Spleen (tissue), 11 donors: ENCODE results near the gene ATP9A. TPM values are rescaled to one million over a fixed set of nuclear protein-coding genes. Genes with fewer than 3 reads are reported as not detected.

Experiments used
- DNase-seq: peaks from one replicate; pipeline ENCODE4 v3.0.0-alpha.2; 2020
- H3K27ac ChIP-seq, 8 donors: fragments of 200-600 bp; sonication (generic) in 7 of 8; 1 replicate in 4 of 8; 2 replicates in 4 of 8; pipeline versions ENCODE4 v1.5.0 to v1.8.0; 2016 to 2021; ENCODE audit warnings: inconsistent platforms in 4 of 8, mild to moderate bottlenecking in 4 of 8, moderate library complexity in 1 of 8
- H3K27me3 ChIP-seq, 7 donors: fragments of 200-600 bp; sonication (generic) in 6 of 7; replicated peaks in 1 of 7; 1 replicate in 4 of 7; 2 replicates in 3 of 7; pipeline versions ENCODE4 v1.5.0 to v1.8.0; 2016 to 2021; ENCODE audit warnings: inconsistent platforms in 3 of 7, mild to moderate bottlenecking in 1 of 7
- H3K36me3 ChIP-seq, 6 donors: fragments of 200-600 bp; sonication (generic) in 5 of 6; 1 replicate in 4 of 6; 2 replicates in 2 of 6; pipeline versions ENCODE4 v1.5.0 to v1.8.0; 2016 to 2021; ENCODE audit warnings: inconsistent platforms in 2 of 6
- H3K4me1 ChIP-seq, 6 donors: fragments of 200-600 bp; sonication (generic) in 5 of 6; 1 replicate in 3 of 6; 2 replicates in 3 of 6; pipeline versions ENCODE4 v1.5.0 to v1.8.0; 2016 to 2021; ENCODE audit warnings: inconsistent platforms in 3 of 6
- H3K4me3 ChIP-seq, 8 donors: fragments of 200-600 bp; sonication (generic) in 7 of 8; 1 replicate in 4 of 8; 2 replicates in 4 of 8; pipeline versions ENCODE4 v1.5.0 to v1.8.0; 2016 to 2021; ENCODE audit warnings: inconsistent platforms in 4 of 8, mild to moderate bottlenecking in 4 of 8, moderate library complexity in 2 of 8
- H3K9me3 ChIP-seq, 8 donors: fragments of 200-600 bp; sonication (generic) in 7 of 8; 1 replicate in 4 of 8; 2 replicates in 4 of 8; pipeline versions ENCODE4 v1.5.0 to v1.8.0; 2016 to 2021; ENCODE audit warnings: inconsistent platforms in 4 of 8
- CTCF ChIP-seq, 11 experiments: fragments of 200-600 bp in 7 of 11; fragments of 450-650 bp in 4 of 11; sonication (generic) in 4 of 11; IDR thresholded peaks in 8 of 11; conservative IDR thresholded peaks in 3 of 11; 1 replicate in 7 of 11; 2 replicates in 4 of 11; pipeline versions ENCODE4 v1.4.0 to v1.8.0; 2016 to 2021; ENCODE audit warnings: antibody characterized with exemption in 11 of 11, inconsistent platforms in 4 of 11, mild to moderate bottlenecking in 1 of 11
- POLR2A ChIP-seq, 3 donors: fragments of 450-650 bp; IDR thresholded peaks; one replicate each; pipeline ENCODE4 v1.5.1; 2017; ENCODE audit warnings: antibody characterized with exemption in 3 of 3, mild to moderate bottlenecking in 1 of 3
- POLR2AphosphoS5 ChIP-seq, 3 donors: sonication (generic); formaldehyde crosslinking; IDR thresholded peaks; one replicate each; pipeline ENCODE4 v1.5.1; 2017; ENCODE audit warnings: antibody characterized with exemption in 3 of 3
- WGBS, 5 donors: extraction: QIAGEN DNeasy Blood & Tissue Kit in 3 of 5; methylation state at CpG; one replicate each; pipeline versions ENCODE4 v1.1.5 to v1.1.7; 2013 to 2018; 5-methylcytosine and 5-hydroxymethylcytosine counted together
- intact Hi-C: fragments of 100-400 bp; cut with DNase I; formaldehyde crosslinking; loops from one replicate; pipeline ENCODE4 v1.15.0; 2023; ENCODE audit warnings: low total_unique reads
- polyA plus RNA-seq, 3 donors: library from polyadenylated mRNA; stranded (reverse); fragments of 200-250 nt; gene quantifications; one replicate each; pipeline ENCODE4 v1.2.1, GENCODE V29; 2013
- total RNA-seq, 7 donors: library from RNA; depleted of rRNA in 3 of 7; stranded (reverse); fragments of >200 nt in 3 of 7; fragmentation: NEBNext Ultra II Directional in 4 of 7; extraction: Animal tissue kit (Norgen Biotek cat#: 25700) in 4 of 7; gene quantifications; one replicate each; pipeline versions ENCODE4 v1.1.0 to v1.2.1, GENCODE V29; 2016 to 2021
- donor health status: healthy with polysubstance abuse.
- donor health status: DM: no; HTN: no; CAD: no; lungs with moderate emphysema.
- donor health status: DM: no; HTN: no; CAD: no.
- donor health status: Bipolar disorder and iron deficiency.
- donor health status: healthy.
- donor health status: DM: no; HTN: no; CAD: no.
- donor health status: DM: yes; HTN: yes; CAD: no.

ATP9A gene
- total and polyA plus RNA-seq, 10 donors, result 0.37 to 11.5 (median 7.6) TPM

- no peaks in the 10 kb centered on the region for H3K36me3 ChIP-seq
- H3K27ac ChIP-seq, result no peak overlapping the region
- H3K9me3 ChIP-seq, result no peaks in the 10 kb centered on the region
- DNase-seq, result no peak
- 0 to 3% (median 1%) methylated on average over 41 to 59 of the region's 59 CpGs for WGBS, 5 donors
- H3K4me1 ChIP-seq, result peaks cover 7 to 31% (median 22%) of the 10 kb centered on the region in 6 donors
- TF ChIP-seq POLR2AphosphoS5 (IDR thresholded peaks at IDR 0.05) (no peak), CTCF (IDR thresholded peaks at IDR 0.05 in 8 of 11, conservative IDR thresholded peaks at IDR 0.05 in 3 of 11) (no peak), POLR2A (IDR thresholded peaks at IDR 0.05) (no peak)
- H3K27me3 ChIP-seq, result peaks cover 3 to 77% (median 41%) of the 10 kb centered on the region in 7 donors
- peak overlapping the region; percentile 5 to 66 (median 38) for H3K4me3 ChIP-seq
- intact Hi-C loops, result no loop called here
Observed at GRCh38 chr20:51801122-51801822, 33.1 kb upstream of the ATP9A start.

- H3K4me3 ChIP-seq, result peak overlapping the region; percentile 5 to 66 (median 38)
- peaks cover 3 to 74% (median 41%) of the 10 kb centered on the region in 7 donors for H3K27me3 ChIP-seq
- H3K9me3 ChIP-seq, result no peaks in the 10 kb centered on the region
- DNase-seq, result no peak
- H3K27ac ChIP-seq, result no peak overlapping the region
- 0 to 9% (median 1%) methylated on average over 18 of the region's 18 CpGs for whole genome bisulfite sequencing, 5 donors
- intact Hi-C loops, result no loop called here
- TF ChIP-seq POLR2A (IDR thresholded peaks at IDR 0.05) (no peak), CTCF (IDR thresholded peaks at IDR 0.05 in 8 of 11, conservative IDR thresholded peaks at IDR 0.05 in 3 of 11) (no peak), POLR2AphosphoS5 (IDR thresholded peaks at IDR 0.05) (no peak)
- no peaks in the 10 kb centered on the region for H3K36me3 ChIP-seq
- H3K4me1 ChIP-seq, result peaks cover 7 to 31% (median 22%) of the 10 kb centered on the region in 6 donors
Observed at GRCh38 chr20:51800872-51801121, 32.6 kb upstream of the ATP9A start.

GRCh38 chr20:51800060-51800871 is 32.1 kb upstream of the ATP9A start:
- Histone ChIP-seq H3K4me3 (peak overlapping the region; percentile 5 to 66 (median 38)), H3K27ac (no peak overlapping the region), H3K36me3 (no peaks in the 10 kb centered on the region), H3K9me3 (no peaks in the 10 kb centered on the region), H3K4me1 (peaks cover 7 to 31% (median 22%) of the 10 kb centered on the region in 6 donors), H3K27me3 (peaks cover 3 to 68% (median 41%) of the 10 kb centered on the region in 7 donors)
- TF ChIP-seq POLR2A (IDR thresholded peaks at IDR 0.05) (no peak), CTCF (IDR thresholded peaks at IDR 0.05 in 8 of 11, conservative IDR thresholded peaks at IDR 0.05 in 3 of 11) (peak; percentile 5 to 81 (median 59))
- intact Hi-C loops, result no loop called here
- DNase-seq, result peak; percentile 88
- 1 to 4% (median 2%) methylated on average over 27 to 44 of the region's 44 CpGs for WGBS, 5 donors

GRCh38 chr20:51799401-51799860 is 31.2 kb upstream of the ATP9A start:
- 6 to 13% (median 9%) methylated on average over 10 of the region's 10 CpGs for WGBS, 5 donors
- H3K4me1 ChIP-seq, result peaks cover 7 to 31% (median 22%) of the 10 kb centered on the region in 6 donors
- no peak for DNase-seq
- H3K4me3 ChIP-seq, result no peak overlapping the region
- no peak overlapping the region for H3K27ac ChIP-seq
- peaks cover 3 to 68% (median 41%) of the 10 kb centered on the region in 7 donors for H3K27me3 ChIP-seq
- no peaks in the 10 kb centered on the region for H3K36me3 ChIP-seq
- intact Hi-C loops, result loop anchor here (5.0 kb wide), 1 partner anchor 283 kb away; no protein-coding TSS in a partner anchor
- no peaks in the 10 kb centered on the region for H3K9me3 ChIP-seq
- TF ChIP-seq POLR2AphosphoS5 (IDR thresholded peaks at IDR 0.05) (no peak), CTCF (IDR thresholded peaks at IDR 0.05 in 8 of 11, conservative IDR thresholded peaks at IDR 0.05 in 3 of 11) (no peak), POLR2A (IDR thresholded peaks at IDR 0.05) (no peak)
